PFSK-1 (cell line): ENCODE data around the gene PEMT.

ENCODE experiments used
- FOXP2 ChIP-seq: optimal IDR thresholded peaks from 2 replicates; pipeline ENCODE3; 2011; ENCODE audit warnings: borderline replicate concordance, control low read depth, inconsistent platforms; ENCODE audit not compliant: insufficient read depth; ENCODE audit errors: extremely low read length, extremely low read depth
- POLR2AphosphoS5 ChIP-seq: IDR thresholded peaks from 2 replicates; pipeline ENCODE4 v1.6.1; 2012; ENCODE audit warnings: low read depth, mild to moderate bottlenecking, control low read depth, low read length, moderate library complexity
- REST ChIP-seq, 2 experiments: IDR thresholded peaks; 2 replicates each; pipeline versions ENCODE4 v1.6.1 to v1.8.0; 2011 to 2012; ENCODE audit warnings: low read depth in 2 of 2, low read length in 2 of 2, control low read depth in 1 of 2, inconsistent platforms in 1 of 2, mild to moderate bottlenecking in 1 of 2, moderate library complexity in 1 of 2; ENCODE audit not compliant: insufficient read depth in 1 of 2
- SIN3A ChIP-seq: IDR thresholded peaks from 2 replicates; pipeline ENCODE4 v1.6.1; 2012; ENCODE audit warnings: mild to moderate bottlenecking, low read length, moderate library complexity, borderline replicate concordance; ENCODE audit not compliant: insufficient read depth
- TAF1 ChIP-seq: IDR thresholded peaks from 2 replicates; pipeline ENCODE4 v1.6.1; 2012; ENCODE audit warnings: low read length, control low read depth, borderline replicate concordance; ENCODE audit not compliant: insufficient read depth

PEMT gene

GRCh38 chr17:17491031-17491471 is 100.5 kb downstream of the PEMT start:
- TF ChIP-seq SIN3A (no peak), TAF1 (no peak), FOXP2 (no peak), POLR2AphosphoS5 (no peak), REST (IDR thresholded peaks at IDR 0.05; ENCODE audit: insufficient read depth in 1 of 2, low read depth in 2 of 2, low read length in 2 of 2) (no peak)

- TF ChIP-seq SIN3A: no peak
- TF ChIP-seq POLR2AphosphoS5: no peak
- no peak for TF ChIP-seq FOXP2
- no peak for TF ChIP-seq TAF1
- TF ChIP-seq REST (IDR thresholded peaks at IDR 0.05; ENCODE audit: insufficient read depth in 1 of 2, low read depth in 2 of 2, low read length in 2 of 2): no peak
Measured at GRCh38 chr17:17487998-17488397, 103.5 kb downstream of the PEMT start.

GRCh38 chr17:17485420-17485819 is 106.1 kb downstream of the PEMT start:
- TF ChIP-seq POLR2AphosphoS5: no peak
- TF ChIP-seq SIN3A: no peak
- no peak for TF ChIP-seq REST (IDR thresholded peaks at IDR 0.05; ENCODE audit: insufficient read depth in 1 of 2, low read depth in 2 of 2, low read length in 2 of 2)
- no peak for TF ChIP-seq FOXP2
- TF ChIP-seq TAF1: no peak

- TF ChIP-seq FOXP2 (no peak), REST (IDR thresholded peaks at IDR 0.05; ENCODE audit: insufficient read depth in 1 of 2, low read depth in 2 of 2, low read length in 2 of 2) (no peak), POLR2AphosphoS5 (no peak), TAF1 (no peak), SIN3A (no peak)
Measured at GRCh38 chr17:17484451-17484899, 107.0 kb downstream of the PEMT start.

- TF ChIP-seq REST (IDR thresholded peaks at IDR 0.05; ENCODE audit: insufficient read depth in 1 of 2, low read depth in 2 of 2, low read length in 2 of 2) (no peak), FOXP2 (no peak), SIN3A (no peak), TAF1 (no peak), POLR2AphosphoS5 (no peak)
Measured at GRCh38 chr17:17481860-17482259, 109.6 kb downstream of the PEMT start.
